PC-9 (cell line): ENCODE results near the gene MAPK10. TPM values are rescaled to one million over a fixed set of nuclear protein-coding genes. Genes with fewer than 3 reads are reported as not detected.

Experiments used
- BruUV-seq: library from RNA; stranded (reverse); fragments of 400-500 nt; replicated peaks from 2 replicates; lab custom pipeline; 2021; lab: Mats Ljungman, UMichigan
- CTCF ChIA-PET: fragments of 300-600 bp; sonication (Branson Sonifier 250); formaldehyde crosslinking; loops from one replicate; lab custom pipeline; 2022; ENCODE audit warnings: antibody characterized with exemption; lab: Charles Lee
- POLR2A ChIA-PET: fragments of 300-600 bp; sonication (Branson Sonifier 250); formaldehyde crosslinking; loops from one replicate; lab custom pipeline; 2022; ENCODE audit warnings: antibody characterized with exemption; ENCODE audit not compliant: unreplicated experiment; lab: Charles Lee
- DNase-seq, 2 experiments: peaks; one replicate each; pipeline versions ENCODE4 v3.0.0 to v3.0.0-alpha.2; 2015 to 2022; ENCODE audit warnings: mixed read lengths in 1 of 2
- H2AFZ ChIP-seq: fragments of 200-600 bp; sonication (generic); 2 replicates; pipeline ENCODE4 v1.8.1; 2017; ENCODE audit warnings: antibody characterized with exemption
- H3F3A ChIP-seq: fragments of 200-600 bp; sonication (generic); 2 replicates; pipeline ENCODE4 v1.8.1; 2017; ENCODE audit warnings: antibody characterized with exemption, mild to moderate bottlenecking, low read depth; ENCODE audit not compliant: insufficient read depth
- H3K27ac ChIP-seq: fragments of 200-600 bp; sonication (generic); 2 replicates; pipeline ENCODE4 v1.6.1; 2016; ENCODE audit warnings: mixed run types
- H3K27me3 ChIP-seq: fragments of 200-600 bp; sonication (generic); 2 replicates; pipeline ENCODE4 v1.6.1; 2016; ENCODE audit warnings: low read depth, mixed run types; ENCODE audit not compliant: insufficient read depth
- H3K36me3 ChIP-seq: fragments of 200-600 bp; sonication (generic); 2 replicates; pipeline ENCODE4 v1.6.1; 2016; ENCODE audit warnings: low read depth, mixed run types
- H3K4me1 ChIP-seq: fragments of 200-600 bp; sonication (generic); replicated peaks from 2 replicates; pipeline ENCODE4 v1.6.1; 2016; ENCODE audit warnings: mixed run types; ENCODE audit not compliant: insufficient read depth
- H3K4me2 ChIP-seq: fragments of 200-600 bp; sonication (generic); 2 replicates; pipeline ENCODE4 v1.6.1; 2017; ENCODE audit warnings: mixed run types
- H3K4me3 ChIP-seq: fragments of 200-600 bp; sonication (generic); 2 replicates; pipeline ENCODE4 v1.6.1; 2016; ENCODE audit warnings: mixed run types
- H3K79me2 ChIP-seq: fragments of 200-600 bp; sonication (generic); 2 replicates; pipeline ENCODE4 v1.6.1; 2017; ENCODE audit warnings: low read depth, mixed run types
- H3K9me2 ChIP-seq: fragments of 200-600 bp; sonication (generic); 2 replicates; pipeline ENCODE4 v1.8.1; 2017; ENCODE audit warnings: mild to moderate bottlenecking; ENCODE audit not compliant: insufficient read depth
- H3K9me3 ChIP-seq: fragments of 200-600 bp; sonication (generic); 2 replicates; pipeline ENCODE4 v1.8.1; 2016; ENCODE audit warnings: low read depth; ENCODE audit not compliant: insufficient read depth
- H4K20me1 ChIP-seq: fragments of 200-600 bp; sonication (generic); 2 replicates; pipeline ENCODE4 v1.8.1; 2017; ENCODE audit not compliant: insufficient read depth
- EZH2 ChIP-seq: fragments of 200-600 bp; sonication (generic); IDR thresholded peaks from 2 replicates; pipeline ENCODE4 v1.8.0; 2017; ENCODE audit warnings: antibody characterized with exemption, low read depth
- intact Hi-C: fragments of 100-400 bp; cut with micrococcal nuclease; formaldehyde crosslinking; loops from one replicate; pipeline ENCODE4 v1.10.0; 2022; ENCODE audit not compliant: unreplicated experiment
- total RNA-seq: library from RNA; stranded (reverse); gene quantifications from 2 replicates; pipeline ENCODE4 v1.2.3, GENCODE V29; 2021
- TF ChIP-seq, protein P1 (sequence below): fragments of 200-600 bp; sonication (generic); conservative IDR thresholded peaks from 2 replicates; pipeline ENCODE4 v1.6.1; 2017; ENCODE audit warnings: mixed run types, antibody characterized with exemption, mild to moderate bottlenecking, moderate library complexity

MAPK10 gene
- total RNA-seq, 1 experiment from 2014 or later, result 4.2 TPM

DNA sequence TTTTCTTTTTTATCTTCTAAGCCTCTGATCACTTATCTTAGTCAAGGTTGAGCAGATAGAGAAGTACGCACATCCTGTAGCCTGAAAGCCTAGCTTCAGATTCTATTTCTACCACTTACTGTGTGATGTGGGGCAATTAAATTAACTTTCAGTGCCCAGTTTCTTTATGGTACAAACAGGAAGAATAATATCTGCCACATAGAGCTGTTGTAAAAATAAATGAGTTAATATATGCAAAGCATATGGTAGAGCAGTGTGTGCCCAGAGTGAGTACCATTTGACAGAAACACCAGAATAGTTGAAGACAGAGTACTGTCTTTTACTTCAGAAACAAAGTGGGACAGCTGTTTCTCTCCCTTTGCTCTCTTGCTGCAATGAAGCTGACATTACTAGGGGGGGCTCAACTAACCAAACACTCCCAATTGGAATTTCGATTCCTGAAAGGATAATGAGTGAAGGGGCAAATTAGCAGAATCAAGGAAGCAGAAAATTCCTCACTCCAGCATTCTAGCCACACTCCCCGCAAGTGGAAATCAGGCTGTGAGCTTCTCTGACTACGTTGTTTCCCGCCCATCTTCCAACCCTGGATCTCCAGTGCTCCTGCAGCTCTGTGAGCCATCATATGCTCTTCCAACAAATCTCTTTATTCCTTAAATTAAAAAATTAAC lies 80.4 kb downstream of the MAPK10 start:
- Histone ChIP-seq H3K9me2 (no peaks in the 10 kb centered on the region), H2AFZ (no peak overlapping the region), H3K27ac (no peak overlapping the region), H3K4me1 (no peaks in the 10 kb centered on the region), H3K4me3 (no peak overlapping the region), H3K9me3 (no peaks in the 10 kb centered on the region), H3F3A (no peaks in the 10 kb centered on the region), H3K27me3 (no peaks in the 10 kb centered on the region), H3K4me2 (no peak overlapping the region), H3K79me2 (no peaks in the 10 kb centered on the region), H3K36me3 (no peaks in the 10 kb centered on the region), H4K20me1 (no peaks in the 10 kb centered on the region)
- TF ChIP-seq EZH2, result no peak
- TF ChIP-seq, protein P1, sequence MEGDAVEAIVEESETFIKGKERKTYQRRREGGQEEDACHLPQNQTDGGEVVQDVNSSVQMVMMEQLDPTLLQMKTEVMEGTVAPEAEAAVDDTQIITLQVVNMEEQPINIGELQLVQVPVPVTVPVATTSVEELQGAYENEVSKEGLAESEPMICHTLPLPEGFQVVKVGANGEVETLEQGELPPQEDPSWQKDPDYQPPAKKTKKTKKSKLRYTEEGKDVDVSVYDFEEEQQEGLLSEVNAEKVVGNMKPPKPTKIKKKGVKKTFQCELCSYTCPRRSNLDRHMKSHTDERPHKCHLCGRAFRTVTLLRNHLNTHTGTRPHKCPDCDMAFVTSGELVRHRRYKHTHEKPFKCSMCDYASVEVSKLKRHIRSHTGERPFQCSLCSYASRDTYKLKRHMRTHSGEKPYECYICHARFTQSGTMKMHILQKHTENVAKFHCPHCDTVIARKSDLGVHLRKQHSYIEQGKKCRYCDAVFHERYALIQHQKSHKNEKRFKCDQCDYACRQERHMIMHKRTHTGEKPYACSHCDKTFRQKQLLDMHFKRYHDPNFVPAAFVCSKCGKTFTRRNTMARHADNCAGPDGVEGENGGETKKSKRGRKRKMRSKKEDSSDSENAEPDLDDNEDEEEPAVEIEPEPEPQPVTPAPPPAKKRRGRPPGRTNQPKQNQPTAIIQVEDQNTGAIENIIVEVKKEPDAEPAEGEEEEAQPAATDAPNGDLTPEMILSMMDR, result no peak
- BruUV-seq, result no TSS peak
- no peak for DNase-seq
- intact Hi-C loops, result no loop called here
- ChIA-PET CTCF (no interaction called here), POLR2A (no interaction called here)

DNA sequence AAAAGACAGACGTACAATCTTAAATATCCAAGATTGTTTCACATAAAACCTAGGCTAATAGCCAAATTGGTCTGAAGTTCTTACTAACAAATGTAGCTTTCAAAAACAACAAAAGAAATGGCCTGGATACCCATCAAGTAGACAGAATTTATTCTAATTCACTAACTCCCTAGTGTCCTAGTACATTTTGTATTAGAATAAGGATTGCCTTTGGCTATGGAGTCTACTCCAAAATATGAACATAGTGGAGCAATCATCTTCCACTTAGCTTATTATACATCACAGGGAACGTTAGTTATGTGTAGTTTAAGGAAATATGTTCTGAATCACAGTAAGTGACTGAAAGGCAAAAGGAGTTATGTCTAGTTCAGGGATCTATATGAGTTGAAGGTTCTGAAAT lies 81.7 kb downstream of the MAPK10 start:
- Histone ChIP-seq H3K9me2 (no peaks in the 10 kb centered on the region), H2AFZ (no peak overlapping the region), H3K4me1 (no peaks in the 10 kb centered on the region), H3K9me3 (no peaks in the 10 kb centered on the region), H3K36me3 (no peaks in the 10 kb centered on the region), H3K4me2 (no peak overlapping the region), H3K79me2 (no peaks in the 10 kb centered on the region), H4K20me1 (no peaks in the 10 kb centered on the region), H3K4me3 (no peak overlapping the region), H3F3A (no peaks in the 10 kb centered on the region), H3K27ac (no peak overlapping the region), H3K27me3 (no peaks in the 10 kb centered on the region)
- DNase-seq, result no peak
- intact Hi-C loops, result no loop called here
- ChIA-PET POLR2A (no interaction called here), CTCF (no interaction called here)
- no peak for TF ChIP-seq EZH2
- BruUV-seq, result no TSS peak

DNA sequence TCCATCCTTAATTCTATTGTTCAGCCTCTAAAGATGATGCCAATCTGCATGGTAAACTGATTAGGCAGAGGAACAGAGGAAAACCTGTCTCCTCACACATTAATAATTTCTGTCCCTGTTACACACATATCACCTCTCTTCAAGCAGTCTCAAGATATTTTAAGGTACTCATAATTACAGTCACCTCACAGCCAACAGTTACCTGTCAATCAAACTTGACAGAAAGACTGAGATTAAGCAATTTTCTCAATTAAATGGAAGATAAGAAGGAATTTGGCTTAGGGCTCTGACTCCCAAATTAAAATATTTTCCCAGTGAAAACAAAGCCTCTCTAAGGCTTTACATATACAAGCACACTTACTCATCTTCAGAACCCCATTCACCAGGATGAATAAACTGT lies 85.2 kb downstream of the MAPK10 start:
- no peaks in the 10 kb centered on the region for H3F3A ChIP-seq
- CTCF ChIA-PET, result no interaction called here
- no peaks in the 10 kb centered on the region for H3K9me2 ChIP-seq
- BruUV-seq, result no TSS peak
- no peaks in the 10 kb centered on the region for H4K20me1 ChIP-seq
- H3K27ac ChIP-seq, result no peak overlapping the region
- DNase-seq, result no peak
- TF ChIP-seq, protein P1, result no peak
- no peak for TF ChIP-seq EZH2
- H3K4me3 ChIP-seq, result no peak overlapping the region
- H3K9me3 ChIP-seq, result no peaks in the 10 kb centered on the region
- intact Hi-C loops, result no loop called here
- POLR2A ChIA-PET, result no interaction called here
- no peak overlapping the region for H2AFZ ChIP-seq
- H3K4me1 ChIP-seq, result no peaks in the 10 kb centered on the region
- H3K36me3 ChIP-seq, result no peaks in the 10 kb centered on the region
- H3K27me3 ChIP-seq, result no peaks in the 10 kb centered on the region
- H3K79me2 ChIP-seq, result no peaks in the 10 kb centered on the region
- H3K4me2 ChIP-seq, result no peak overlapping the region

GRCh38 chr4:86272669-86273068 lies 87.2 kb downstream of the MAPK10 start:
- no peaks in the 10 kb centered on the region for H3K79me2 ChIP-seq
- H2AFZ ChIP-seq, result no peak overlapping the region
- H3K27ac ChIP-seq, result no peak overlapping the region
- H3K27me3 ChIP-seq, result no peaks in the 10 kb centered on the region
- CTCF ChIA-PET, result no interaction called here
- no peak overlapping the region for H3K4me3 ChIP-seq
- H3K9me3 ChIP-seq, result no peaks in the 10 kb centered on the region
- no peaks in the 10 kb centered on the region for H3K36me3 ChIP-seq
- H3K9me2 ChIP-seq, result no peaks in the 10 kb centered on the region
- no TSS peak for BruUV-seq
- no peak overlapping the region for H3K4me2 ChIP-seq
- no peak for TF ChIP-seq EZH2
- TF ChIP-seq, protein P1, result no peak
- POLR2A ChIA-PET, result no interaction called here
- intact Hi-C loops, result no loop called here
- no peaks in the 10 kb centered on the region for H3K4me1 ChIP-seq
- no peaks in the 10 kb centered on the region for H3F3A ChIP-seq
- DNase-seq, result no peak
- H4K20me1 ChIP-seq, result no peaks in the 10 kb centered on the region
